ENCODE results near the gene SPDYE16.
"Not testable (repeated sequence)": the region's sequence is repeated elsewhere in the genome, so short reads cannot be mapped to it uniquely, and the experiment has no call there.

Gene SPDYE16

GRCh38 chr7:76551992-76552391 lies 8.9 kb upstream of the SPDYE16 start:
- not testable (repeated sequence) for DNase-seq (ENCODE audit: low read depth in 3 of 3, low spot score in 1 of 3)

GRCh38 chr7:76549855-76550248 lies 6.8 kb upstream of the SPDYE16 start:
- not testable (repeated sequence) for DNase-seq (ENCODE audit: low read depth in 3 of 3, low spot score in 1 of 3)

GRCh38 chr7:76549025-76549854 lies 6.1 kb upstream of the SPDYE16 start:
- DNase-seq (ENCODE audit: low read depth in 3 of 3, low spot score in 1 of 3), result peak; percentile 64 to 79 (median 65)

- DNase-seq (ENCODE audit: low read depth in 3 of 3, low spot score in 1 of 3), result not testable (repeated sequence)
These were observed 11.5 kb downstream of the SPDYE16 start for GRCh38 chr7:76531643-76532042.

GRCh38 chr7:76526183-76526582 lies 16.9 kb downstream of the SPDYE16 start:
- DNase-seq (ENCODE audit: low read depth in 3 of 3, low spot score in 1 of 3), result not testable (repeated sequence)

GRCh38 chr7:76516932-76517331 lies 26.2 kb downstream of the SPDYE16 start:
- not testable (repeated sequence) for DNase-seq (ENCODE audit: low read depth in 3 of 3, low spot score in 1 of 3)

- DNase-seq (ENCODE audit: low read depth in 3 of 3, low spot score in 1 of 3), result no peak
These were observed 27.1 kb downstream of the SPDYE16 start for GRCh38 chr7:76515999-76516443.

- DNase-seq (ENCODE audit: low read depth in 3 of 3, low spot score in 1 of 3), result no peak
These were observed 27.9 kb downstream of the SPDYE16 start for GRCh38 chr7:76514926-76515771.

- DNase-seq (ENCODE audit: low read depth in 3 of 3, low spot score in 1 of 3), result no peak
These were observed 29.0 kb downstream of the SPDYE16 start for GRCh38 chr7:76513817-76514799.

- DNase-seq (ENCODE audit: low read depth in 3 of 3, low spot score in 1 of 3), result no peak
These were observed 29.9 kb downstream of the SPDYE16 start for GRCh38 chr7:76512941-76513816.

GRCh38 chr7:76511911-76512885 lies 30.9 kb downstream of the SPDYE16 start:
- DNase-seq (ENCODE audit: low read depth in 3 of 3, low spot score in 1 of 3), result not testable (repeated sequence)

- not testable (repeated sequence) for DNase-seq (ENCODE audit: low read depth in 3 of 3, low spot score in 1 of 3)
These were observed 31.7 kb downstream of the SPDYE16 start for GRCh38 chr7:76511200-76511910.

- DNase-seq (ENCODE audit: low read depth in 3 of 3, low spot score in 1 of 3), result no peak
These were observed 32.9 kb downstream of the SPDYE16 start, which contains the start of gene UPK3B for GRCh38 chr7:76509931-76510877. TSS of gene UPK3B (plus strand) at chr7:76510552. CDS start at chr7:76510653, 101 bp downstream.

GRCh38 chr7:76507723-76508406 lies 35.2 kb downstream of the SPDYE16 start:
- no peak for DNase-seq (ENCODE audit: low read depth in 3 of 3, low spot score in 1 of 3)

GRCh38 chr7:76506643-76507042 lies 36.5 kb downstream of the SPDYE16 start:
- DNase-seq (ENCODE audit: low read depth in 3 of 3, low spot score in 1 of 3), result not testable (repeated sequence)

- DNase-seq (ENCODE audit: low read depth in 3 of 3, low spot score in 1 of 3), result no peak
These were observed 37.0 kb downstream of the SPDYE16 start for GRCh38 chr7:76506081-76506440.

Data from stimulated activated CD4-positive, alpha-beta T cell treated with anti-CD3 and anti-CD28 coated beads, TNF-alpha, amount 100 ng/mL, for 1 hour (primary cell).